Upper lobe of left lung (tissue), 4 donors: ENCODE results near the gene RCSD1.

ENCODE experiments used
- EP300 ChIP-seq, 4 donors: sonication (generic); formaldehyde crosslinking; IDR thresholded peaks; one replicate each; pipeline ENCODE4 v1.5.1; 2017; ENCODE audit warnings: antibody characterized with exemption in 4 of 4, control low read depth in 2 of 4
- POLR2A ChIP-seq, 4 donors: fragments of 450-650 bp; IDR thresholded peaks; one replicate each; pipeline ENCODE4 v1.5.1; 2016 to 2017; ENCODE audit warnings: antibody characterized with exemption in 4 of 4, mild to moderate bottlenecking in 2 of 4
- POLR2AphosphoS5 ChIP-seq, 2 donors: sonication (generic); formaldehyde crosslinking; IDR thresholded peaks; one replicate each; pipeline ENCODE4 v1.5.1; 2017; ENCODE audit warnings: antibody characterized with exemption in 2 of 2
- TF ChIP-seq, protein P1 (sequence below), 6 experiments: fragments of 450-650 bp in 4 of 6; fragments of 200-600 bp in 2 of 6; sonication (generic) in 2 of 6; IDR thresholded peaks; one replicate each; pipeline ENCODE4 v1.5.1; 2016 to 2019; ENCODE audit warnings: antibody characterized with exemption in 6 of 6

GRCh38 chr1:167587872-167588271, 42.2 kb upstream of the RCSD1 start:
- TF ChIP-seq, protein P1, sequence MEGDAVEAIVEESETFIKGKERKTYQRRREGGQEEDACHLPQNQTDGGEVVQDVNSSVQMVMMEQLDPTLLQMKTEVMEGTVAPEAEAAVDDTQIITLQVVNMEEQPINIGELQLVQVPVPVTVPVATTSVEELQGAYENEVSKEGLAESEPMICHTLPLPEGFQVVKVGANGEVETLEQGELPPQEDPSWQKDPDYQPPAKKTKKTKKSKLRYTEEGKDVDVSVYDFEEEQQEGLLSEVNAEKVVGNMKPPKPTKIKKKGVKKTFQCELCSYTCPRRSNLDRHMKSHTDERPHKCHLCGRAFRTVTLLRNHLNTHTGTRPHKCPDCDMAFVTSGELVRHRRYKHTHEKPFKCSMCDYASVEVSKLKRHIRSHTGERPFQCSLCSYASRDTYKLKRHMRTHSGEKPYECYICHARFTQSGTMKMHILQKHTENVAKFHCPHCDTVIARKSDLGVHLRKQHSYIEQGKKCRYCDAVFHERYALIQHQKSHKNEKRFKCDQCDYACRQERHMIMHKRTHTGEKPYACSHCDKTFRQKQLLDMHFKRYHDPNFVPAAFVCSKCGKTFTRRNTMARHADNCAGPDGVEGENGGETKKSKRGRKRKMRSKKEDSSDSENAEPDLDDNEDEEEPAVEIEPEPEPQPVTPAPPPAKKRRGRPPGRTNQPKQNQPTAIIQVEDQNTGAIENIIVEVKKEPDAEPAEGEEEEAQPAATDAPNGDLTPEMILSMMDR (IDR thresholded peaks at IDR 0.05) = no peak
- TF ChIP-seq POLR2AphosphoS5 (IDR thresholded peaks at IDR 0.05) (no peak), POLR2A (IDR thresholded peaks at IDR 0.05) (no peak), EP300 (IDR thresholded peaks at IDR 0.05) (no peak)
